Activated naive CD4-positive, alpha-beta T cell treated with anti-CD3 and anti-CD28 coated beads, Interleukin-2, amount 10 ng/mL, durations not matched to agents 7 days and 5 days (primary cell): ENCODE results near the gene AMDHD2.
"Not testable (repeated sequence)": the region's sequence is repeated elsewhere in the genome, so short reads cannot be mapped to it uniquely, and the experiment has no call there.

ENCODE experiments used
- CTCF ChIA-PET: fragments of 350-600 bp; sonication (Branson Sonifier 250); formaldehyde crosslinking; loops from one replicate; lab custom pipeline; 2021; ENCODE audit warnings: antibody characterized with exemption; lab: Charles Lee
- DNase-seq: peaks from one replicate; pipeline ENCODE4 v3.0.0-alpha.2; 2020
- H3K27ac Mint-ChIP-seq: one replicate; pipeline ENCODE4 v1.8.0; 2021; ENCODE audit warnings: mild to moderate bottlenecking, moderate library complexity, mixed read lengths
- H3K27me3 Mint-ChIP-seq: one replicate; pipeline ENCODE4 v1.8.0; 2021; ENCODE audit warnings: mild to moderate bottlenecking, mixed read lengths
- H3K36me3 Mint-ChIP-seq: one replicate; pipeline ENCODE4 v1.8.0; 2021; ENCODE audit warnings: mixed read lengths
- H3K4me1 Mint-ChIP-seq: one replicate; pipeline ENCODE4 v1.8.0; 2021; ENCODE audit warnings: mixed read lengths
- H3K4me3 Mint-ChIP-seq: one replicate; pipeline ENCODE4 v1.8.0; 2021; ENCODE audit warnings: mild to moderate bottlenecking, moderate library complexity, mixed read lengths
- H3K9me3 Mint-ChIP-seq: one replicate; pipeline ENCODE4 v1.8.0; 2021; ENCODE audit warnings: mixed read lengths

The AMDHD2 gene

DNA sequence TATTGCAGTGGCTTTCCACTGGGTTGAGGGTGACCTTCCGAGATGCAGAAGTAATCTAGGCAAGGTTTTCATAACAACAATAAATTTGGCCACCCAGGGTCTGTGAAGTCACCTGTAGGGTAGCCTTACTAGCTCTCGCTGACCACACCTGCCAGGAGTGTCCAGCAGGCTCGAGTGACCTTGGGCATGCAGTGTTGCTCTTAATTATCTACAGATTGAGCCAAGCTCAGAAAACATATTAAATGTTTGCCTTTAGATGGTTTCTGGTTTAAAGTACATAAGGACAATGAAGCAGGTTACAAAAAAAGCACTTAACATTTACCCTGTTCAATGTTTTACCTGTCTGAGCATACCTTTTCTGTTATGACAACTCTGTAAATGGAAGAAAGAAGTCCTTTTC is 43.4 kb upstream of the AMDHD2 start:
- Mint-ChIP-seq H3K9me3 (no peaks in the 10 kb centered on the region), H3K4me1 (peaks cover 14% of the 10 kb centered on the region), H3K27me3 (peaks cover 44% of the 10 kb centered on the region), H3K27ac (no peak overlapping the region), H3K36me3 (no peaks in the 10 kb centered on the region), H3K4me3 (peak overlapping the region; percentile 63)
- CTCF ChIA-PET = interaction anchor here (1.3 kb wide), 1 partner anchor 10 kb away, joined by 3 read pairs; no protein-coding TSS in a partner anchor
- no peak for DNase-seq

DNA sequence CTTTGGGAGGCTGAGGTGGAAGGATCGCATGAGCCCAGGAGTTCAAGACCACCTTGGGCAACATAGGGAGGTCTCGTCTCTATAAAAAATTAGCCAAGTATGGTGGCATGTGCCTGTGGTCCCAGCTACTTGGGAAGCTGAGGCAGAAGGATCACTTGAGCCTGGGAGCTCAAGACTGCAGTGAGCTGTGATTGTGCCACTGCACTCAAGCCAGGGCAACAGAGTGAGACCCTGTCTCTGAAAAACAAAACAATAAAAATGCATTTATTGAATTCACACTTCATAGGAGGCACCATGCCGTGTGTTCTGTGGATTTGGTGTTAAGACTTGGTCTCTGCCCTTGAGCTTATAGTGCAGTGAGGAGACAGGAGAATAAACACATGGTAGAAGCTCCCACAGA is 42.8 kb upstream of the AMDHD2 start:
- CTCF ChIA-PET = interaction anchor here (1.3 kb wide), 1 partner anchor 9 kb away, joined by 3 read pairs; no protein-coding TSS in a partner anchor
- H3K27ac Mint-ChIP-seq = no peak overlapping the region
- no peaks in the 10 kb centered on the region for H3K9me3 Mint-ChIP-seq
- no peak for DNase-seq
- no peaks in the 10 kb centered on the region for H3K36me3 Mint-ChIP-seq
- no peak overlapping the region for H3K4me3 Mint-ChIP-seq
- H3K27me3 Mint-ChIP-seq = peaks cover 38% of the 10 kb centered on the region
- peaks cover 14% of the 10 kb centered on the region for H3K4me1 Mint-ChIP-seq

- H3K36me3 Mint-ChIP-seq = no peaks in the 10 kb centered on the region
- no peak for DNase-seq
- H3K9me3 Mint-ChIP-seq = no peaks in the 10 kb centered on the region
- CTCF ChIA-PET = interaction anchor here (0.7 to 1.0 kb wide), 2 partner anchors 23 to 121 kb away, joined by 3 to 4 read pairs; no protein-coding TSS in a partner anchor
- peaks cover 10% of the 10 kb centered on the region for H3K4me1 Mint-ChIP-seq
- H3K4me3 Mint-ChIP-seq = no peak overlapping the region
- H3K27ac Mint-ChIP-seq = no peak overlapping the region
- peaks cover 28% of the 10 kb centered on the region for H3K27me3 Mint-ChIP-seq
These were observed 41.9 kb upstream of the AMDHD2 start for GRCh38 chr16:2478279-2478678.

DNA sequence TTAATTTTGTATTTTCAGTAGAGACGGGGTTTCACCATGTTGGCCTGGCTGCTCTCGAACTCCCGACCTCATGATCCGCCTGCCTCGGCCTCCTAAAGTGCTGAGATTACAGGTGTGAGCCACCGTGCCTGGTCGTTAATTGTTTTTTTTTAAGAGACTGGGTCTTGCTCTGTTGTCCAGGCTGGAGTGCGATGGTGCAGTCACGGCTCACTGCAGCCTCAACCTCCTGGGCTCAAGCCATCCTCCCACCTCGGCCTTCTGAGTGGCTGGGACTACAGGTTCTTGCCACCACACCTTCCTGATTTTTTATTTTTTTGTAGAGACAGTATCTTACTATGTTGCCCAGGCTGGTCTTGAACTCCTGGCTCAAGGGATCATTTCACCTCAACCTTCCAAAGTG is 40.2 kb upstream of the AMDHD2 start:
- H3K36me3 Mint-ChIP-seq, DNase-seq, CTCF ChIA-PET, H3K27ac Mint-ChIP-seq, H3K4me1 Mint-ChIP-seq, H3K4me3 Mint-ChIP-seq, H3K9me3 Mint-ChIP-seq: not testable (repeated sequence)
- H3K27me3 Mint-ChIP-seq = peaks cover 20% of the 10 kb centered on the region

GRCh38 chr16:2480948-2481347 is 39.2 kb upstream of the AMDHD2 start:
- H3K27ac Mint-ChIP-seq = no peak overlapping the region
- no peak overlapping the region for H3K4me3 Mint-ChIP-seq
- no peaks in the 10 kb centered on the region for H3K9me3 Mint-ChIP-seq
- no peaks in the 10 kb centered on the region for H3K36me3 Mint-ChIP-seq
- no peak for DNase-seq
- peaks cover 8% of the 10 kb centered on the region for H3K4me1 Mint-ChIP-seq
- CTCF ChIA-PET = no interaction called here
- H3K27me3 Mint-ChIP-seq = peaks cover 17% of the 10 kb centered on the region

DNA sequence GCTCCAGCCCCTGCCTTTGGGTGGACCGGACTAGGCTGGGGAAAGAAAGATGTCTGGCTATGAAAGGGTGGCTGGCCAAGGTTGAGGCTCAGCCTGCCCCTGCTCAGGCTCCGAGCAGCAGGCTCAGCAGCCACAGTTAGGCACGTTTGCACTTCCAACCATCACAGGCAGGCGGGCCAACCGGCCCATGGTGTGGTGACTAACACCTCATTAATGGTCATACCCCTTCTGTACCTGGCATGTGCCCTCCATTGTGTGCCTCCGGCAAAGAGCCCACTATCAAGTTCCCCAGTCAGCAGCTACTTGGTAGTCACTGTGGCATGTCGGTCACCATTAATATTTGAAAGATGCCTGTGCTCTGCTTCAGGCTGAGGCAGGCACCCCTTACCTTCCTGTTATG is 38.5 kb upstream of the AMDHD2 start:
- CTCF ChIA-PET = no interaction called here
- Mint-ChIP-seq H3K36me3 (no peaks in the 10 kb centered on the region), H3K4me3 (no peak overlapping the region), H3K27me3 (peaks cover 10% of the 10 kb centered on the region), H3K9me3 (no peaks in the 10 kb centered on the region), H3K4me1 (peaks cover 5% of the 10 kb centered on the region), H3K27ac (no peak overlapping the region)
- DNase-seq = no peak

DNA sequence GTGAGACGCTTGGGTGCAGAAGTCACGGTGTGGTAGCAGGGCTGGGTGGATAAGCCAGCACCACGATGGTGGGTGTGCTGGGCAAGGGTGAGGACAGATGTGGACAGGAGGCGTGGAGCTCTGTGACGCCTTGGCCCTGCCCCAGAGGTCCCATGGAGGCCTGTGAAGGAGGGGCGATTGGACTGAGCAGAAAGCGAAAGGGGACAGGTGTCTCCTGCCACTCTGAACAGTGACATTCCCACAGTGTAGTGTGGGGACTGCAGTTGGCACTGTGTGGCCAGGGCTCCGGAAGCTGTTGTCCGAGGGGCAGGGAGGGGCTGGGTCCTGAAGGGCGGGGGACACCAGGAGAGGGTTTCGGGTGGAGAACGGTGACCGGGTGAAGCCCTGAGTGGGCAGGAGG is 37.9 kb upstream of the AMDHD2 start:
- Mint-ChIP-seq H3K27me3 (peaks cover 12% of the 10 kb centered on the region), H3K4me3 (no peak overlapping the region), H3K27ac (no peak overlapping the region), H3K4me1 (peaks cover 11% of the 10 kb centered on the region), H3K9me3 (no peaks in the 10 kb centered on the region), H3K36me3 (no peaks in the 10 kb centered on the region)
- CTCF ChIA-PET = no interaction called here
- DNase-seq = no peak

DNA sequence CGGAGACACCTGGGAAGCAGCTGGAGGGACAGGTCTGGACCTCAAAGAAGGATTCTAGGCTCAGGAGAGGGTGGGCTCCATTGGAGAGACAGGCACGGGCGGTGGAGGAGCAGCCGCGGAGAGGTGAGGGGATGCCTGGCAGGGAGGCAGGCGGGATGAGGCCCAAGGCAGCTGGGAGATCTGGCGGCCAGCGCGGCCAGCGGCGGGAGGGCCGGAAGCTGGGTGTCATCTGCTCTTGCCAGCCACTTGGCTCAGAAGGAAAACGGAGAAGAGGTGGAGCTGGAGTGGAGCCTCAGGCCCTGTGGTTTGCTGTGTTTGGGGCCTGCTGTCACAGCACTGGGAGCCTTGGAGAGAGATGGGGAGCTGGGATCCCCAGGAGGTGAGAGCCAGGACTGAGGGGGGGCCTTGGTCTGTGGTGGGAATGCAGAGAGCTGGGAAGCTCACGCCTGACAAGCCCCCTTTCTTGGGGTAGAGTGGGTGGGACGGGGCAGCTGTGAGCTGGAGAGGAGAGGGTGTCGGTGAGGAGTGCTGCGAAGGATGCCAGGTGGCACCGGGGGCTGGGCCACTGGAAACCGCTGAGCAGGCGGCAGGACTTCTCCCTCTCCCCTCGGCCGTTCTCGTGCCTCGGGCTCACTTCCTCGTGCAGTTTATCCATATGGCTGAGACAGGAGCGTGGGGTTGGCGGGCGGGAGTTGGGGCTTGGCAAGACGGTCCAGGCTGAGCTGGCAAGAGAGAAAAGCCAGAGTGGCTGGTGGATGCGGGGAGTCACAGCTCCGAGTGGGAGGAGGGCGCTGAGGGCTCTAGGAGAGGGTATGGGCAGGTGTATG is 37.2 kb upstream of the AMDHD2 start:
- CTCF ChIA-PET = interaction anchor here (0.6 kb wide), 1 partner anchor 332 kb away, joined by 3 read pairs; no protein-coding TSS in a partner anchor
- H3K27ac Mint-ChIP-seq = no peak overlapping the region
- DNase-seq = no peak

DNA sequence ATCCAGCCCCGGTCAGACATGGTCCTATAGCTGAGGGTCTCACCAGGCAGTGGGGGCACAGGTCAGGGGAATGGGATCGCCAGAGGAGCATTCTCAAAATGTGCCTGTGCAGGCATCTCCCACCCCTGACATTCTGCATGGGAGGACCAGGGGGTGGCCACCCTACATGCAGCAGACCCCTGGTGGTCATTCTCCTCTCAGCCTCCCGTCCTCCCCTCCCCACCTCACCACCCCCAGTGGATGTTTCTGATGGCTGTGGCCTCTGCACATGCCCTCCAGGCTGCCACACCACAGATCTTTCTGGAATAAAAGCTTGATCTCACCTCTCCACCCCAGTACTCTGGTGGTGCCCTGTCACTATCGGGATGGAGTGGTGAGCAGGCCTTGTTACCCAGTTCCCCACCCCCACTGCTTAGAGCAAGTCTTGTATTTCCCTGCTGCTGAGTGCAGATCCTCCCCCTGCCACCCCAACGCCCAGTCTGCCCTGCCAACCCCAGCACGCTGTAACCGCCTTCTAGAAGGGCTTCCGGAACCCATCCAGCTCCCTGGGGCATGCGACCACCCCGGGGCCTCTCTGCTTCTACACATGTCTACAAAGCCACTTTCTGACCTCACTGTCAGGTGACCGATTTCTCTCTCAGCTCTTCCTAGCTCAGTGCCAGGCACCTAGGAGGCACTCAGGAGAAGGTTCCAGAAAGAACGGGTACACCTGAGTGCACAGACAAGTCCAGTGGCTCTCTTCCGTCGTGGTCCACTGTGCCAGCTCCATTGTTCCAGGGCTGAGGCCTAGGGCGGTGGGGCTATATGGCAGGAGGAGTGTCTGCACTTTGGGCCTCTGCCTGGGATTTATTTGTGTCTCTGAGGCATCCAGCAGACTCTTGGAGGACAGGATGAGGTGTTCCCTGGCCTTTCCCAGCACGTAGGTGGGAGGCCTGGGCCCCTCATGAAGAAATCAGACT is 36.0 kb upstream of the AMDHD2 start:
- Mint-ChIP-seq H3K4me1 (peaks cover 20% of the 10 kb centered on the region), H3K27ac (no peak overlapping the region), H3K4me3 (no peak overlapping the region), H3K27me3 (peaks cover 7% of the 10 kb centered on the region), H3K36me3 (no peaks in the 10 kb centered on the region), H3K9me3 (no peaks in the 10 kb centered on the region)
- no peak for DNase-seq
- CTCF ChIA-PET = interaction anchor here (1.4 kb wide), 1 partner anchor 17 kb away, joined by 3 read pairs; no protein-coding TSS in a partner anchor

More for the DNA sequence above, 37.2 kb upstream of the AMDHD2 start:
- H3K36me3 Mint-ChIP-seq = no peaks in the 10 kb centered on the region
- peaks cover 17% of the 10 kb centered on the region for H3K4me1 Mint-ChIP-seq
- H3K27me3 Mint-ChIP-seq = peaks cover 9% of the 10 kb centered on the region
- H3K4me3 Mint-ChIP-seq = no peak overlapping the region
- no peaks in the 10 kb centered on the region for H3K9me3 Mint-ChIP-seq

- Mint-ChIP-seq H3K27ac (no peak overlapping the region), H3K4me1 (peaks cover 20% of the 10 kb centered on the region), H3K9me3 (no peaks in the 10 kb centered on the region), H3K4me3 (no peak overlapping the region), H3K36me3 (no peaks in the 10 kb centered on the region), H3K27me3 (peaks cover 7% of the 10 kb centered on the region)
- no peak for DNase-seq
- CTCF ChIA-PET = interaction anchor here (1.4 kb wide), 1 partner anchor 16 kb away, joined by 3 read pairs; no protein-coding TSS in a partner anchor
These were observed 35.2 kb upstream of the AMDHD2 start for GRCh38 chr16:2484898-2485508.

- Mint-ChIP-seq H3K27ac (no peak overlapping the region), H3K4me3 (no peak overlapping the region), H3K9me3 (no peaks in the 10 kb centered on the region), H3K4me1 (peaks cover 20% of the 10 kb centered on the region), H3K27me3 (peaks cover 7% of the 10 kb centered on the region), H3K36me3 (no peaks in the 10 kb centered on the region)
- DNase-seq = no peak
- CTCF ChIA-PET = interaction anchor here (1.1 to 1.7 kb wide), 5 partner anchors 9 to 291 kb away, joined by 3 to 12 read pairs (median 5); no protein-coding TSS in a partner anchor
These were observed 34.2 kb upstream of the AMDHD2 start for GRCh38 chr16:2485811-2486507.

DNA sequence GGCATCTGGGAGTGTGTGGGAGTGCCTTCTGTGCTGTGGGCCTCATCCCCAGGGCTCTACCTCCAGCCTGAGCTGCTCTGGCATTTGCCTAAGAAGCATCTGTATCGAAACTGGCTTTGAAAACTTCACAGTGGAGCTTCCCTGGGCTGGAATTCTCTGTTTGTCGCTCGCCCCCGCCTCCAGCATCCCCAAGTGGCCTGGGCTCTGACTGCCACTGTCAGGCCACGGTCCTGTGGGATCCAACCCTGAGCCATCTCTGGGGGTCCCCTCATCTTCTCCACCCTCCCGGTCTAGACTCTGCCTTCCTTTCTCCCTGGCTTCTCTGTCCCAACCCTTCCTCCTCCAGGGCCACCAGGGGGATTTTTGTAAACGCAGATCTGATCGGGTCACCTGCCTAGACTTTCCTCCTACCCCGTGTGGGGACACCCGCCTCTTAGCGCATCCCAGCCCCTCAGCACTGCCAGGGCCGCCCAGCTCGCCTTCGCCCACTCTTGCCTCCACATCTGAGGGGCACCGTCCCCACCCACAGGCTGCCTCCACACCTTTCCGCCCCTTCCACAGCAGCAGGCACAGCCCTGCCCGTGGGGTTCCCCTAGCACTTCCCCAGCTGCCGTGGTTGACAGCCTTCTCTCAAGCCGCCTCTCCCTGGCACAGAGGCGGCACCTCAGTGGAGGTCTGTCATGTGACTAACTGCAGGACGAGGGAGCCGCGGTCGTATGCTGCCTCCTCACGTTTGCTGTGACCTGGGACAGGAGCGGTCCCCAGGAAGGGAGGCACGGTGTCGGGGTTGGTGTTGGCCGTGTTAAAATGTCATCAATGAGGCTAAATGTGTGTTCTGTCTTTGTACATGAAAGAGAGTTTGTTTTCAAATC is 33.3 kb upstream of the AMDHD2 start:
- peak; percentile 87 for DNase-seq
- H3K9me3 Mint-ChIP-seq = no peaks in the 10 kb centered on the region
- peak overlapping the region; percentile 8 for H3K27ac Mint-ChIP-seq
- H3K36me3 Mint-ChIP-seq = no peaks in the 10 kb centered on the region
- H3K4me1 Mint-ChIP-seq = peaks cover 20% of the 10 kb centered on the region
- CTCF ChIA-PET = interaction anchor here (0.6 to 1.7 kb wide), 10 partner anchors 10 to 292 kb away, joined by 3 to 12 read pairs (median 4); partner anchors contain the start of genes ABCA3 and NTN3
- peaks cover 7% of the 10 kb centered on the region for H3K27me3 Mint-ChIP-seq
- peak overlapping the region; percentile 34 for H3K4me3 Mint-ChIP-seq
